ENCODE measurements around the gene UNC5B.

UNC5B gene

GRCh38 chr10:71193516-71193915 lies 18.9 kb upstream of the UNC5B start:
- no peak overlapping the region for H3K4me3 ChIP-seq (replicated peaks; ENCODE audit: low read depth, low read length)
- no peak for DNase-seq (ENCODE audit: extremely low read depth, low read depth)
- TF ChIP-seq CTCF (IDR thresholded peaks at IDR 0.05; ENCODE audit: low read depth, low read length, missing control alignments) = no peak

GRCh38 chr10:71197955-71198354 lies 14.4 kb upstream of the UNC5B start:
- no peak overlapping the region for H3K4me3 ChIP-seq (replicated peaks; ENCODE audit: low read depth, low read length)
- TF ChIP-seq CTCF (IDR thresholded peaks at IDR 0.05; ENCODE audit: low read depth, low read length, missing control alignments) = no peak
- DNase-seq (ENCODE audit: extremely low read depth, low read depth) = no peak

- no peak overlapping the region for H3K4me3 ChIP-seq (replicated peaks; ENCODE audit: low read depth, low read length)
- no peak for DNase-seq (ENCODE audit: extremely low read depth, low read depth)
- TF ChIP-seq CTCF (IDR thresholded peaks at IDR 0.05; ENCODE audit: low read depth, low read length, missing control alignments) = no peak
Observed at GRCh38 chr10:71201849-71202248, 10.5 kb upstream of the UNC5B start.

GRCh38 chr10:71202314-71202713 lies 10.1 kb upstream of the UNC5B start:
- H3K4me3 ChIP-seq (replicated peaks; ENCODE audit: low read depth, low read length) = no peak overlapping the region
- DNase-seq (ENCODE audit: extremely low read depth, low read depth) = no peak
- TF ChIP-seq CTCF (IDR thresholded peaks at IDR 0.05; ENCODE audit: low read depth, low read length, missing control alignments) = no peak

GRCh38 chr10:71203124-71203523 lies 9.2 kb upstream of the UNC5B start:
- no peak for DNase-seq (ENCODE audit: extremely low read depth, low read depth)
- H3K4me3 ChIP-seq (replicated peaks; ENCODE audit: low read depth, low read length) = no peak overlapping the region
- TF ChIP-seq CTCF (IDR thresholded peaks at IDR 0.05; ENCODE audit: low read depth, low read length, missing control alignments) = no peak

- no peak overlapping the region for H3K4me3 ChIP-seq (replicated peaks; ENCODE audit: low read depth, low read length)
- DNase-seq (ENCODE audit: extremely low read depth, low read depth) = no peak
- no peak for TF ChIP-seq CTCF (IDR thresholded peaks at IDR 0.05; ENCODE audit: low read depth, low read length, missing control alignments)
Observed at GRCh38 chr10:71203716-71204115, 8.7 kb upstream of the UNC5B start.

GRCh38 chr10:71204746-71205145 lies 7.6 kb upstream of the UNC5B start:
- DNase-seq (ENCODE audit: extremely low read depth, low read depth) = no peak
- no peak for TF ChIP-seq CTCF (IDR thresholded peaks at IDR 0.05; ENCODE audit: low read depth, low read length, missing control alignments)
- H3K4me3 ChIP-seq (replicated peaks; ENCODE audit: low read depth, low read length) = no peak overlapping the region

Measured in HFF-Myc (cell line).